ENCODE data around the gene ARID2.

The ARID2 gene

DNA sequence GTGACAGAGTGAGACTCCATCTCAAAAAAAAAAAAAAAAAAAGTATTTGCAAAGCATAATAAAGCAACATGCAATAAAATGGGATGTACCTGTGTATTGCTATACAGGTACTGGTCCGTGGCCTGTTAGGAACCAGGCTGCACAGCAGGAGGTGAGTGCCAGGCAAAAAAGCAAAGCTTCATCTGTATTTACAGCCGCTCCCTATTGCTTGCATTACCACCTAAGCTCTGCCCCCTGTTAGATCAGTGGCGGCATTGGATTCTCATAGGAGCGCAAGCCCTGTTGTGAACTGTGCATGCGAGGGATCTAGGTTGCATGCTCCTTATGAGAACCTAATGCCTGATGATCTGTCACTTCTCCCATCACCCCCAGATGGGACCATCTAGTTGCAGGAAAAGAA, 147.6 kb downstream of the ARID2 start:
- DNase-seq = no peak

DNA sequence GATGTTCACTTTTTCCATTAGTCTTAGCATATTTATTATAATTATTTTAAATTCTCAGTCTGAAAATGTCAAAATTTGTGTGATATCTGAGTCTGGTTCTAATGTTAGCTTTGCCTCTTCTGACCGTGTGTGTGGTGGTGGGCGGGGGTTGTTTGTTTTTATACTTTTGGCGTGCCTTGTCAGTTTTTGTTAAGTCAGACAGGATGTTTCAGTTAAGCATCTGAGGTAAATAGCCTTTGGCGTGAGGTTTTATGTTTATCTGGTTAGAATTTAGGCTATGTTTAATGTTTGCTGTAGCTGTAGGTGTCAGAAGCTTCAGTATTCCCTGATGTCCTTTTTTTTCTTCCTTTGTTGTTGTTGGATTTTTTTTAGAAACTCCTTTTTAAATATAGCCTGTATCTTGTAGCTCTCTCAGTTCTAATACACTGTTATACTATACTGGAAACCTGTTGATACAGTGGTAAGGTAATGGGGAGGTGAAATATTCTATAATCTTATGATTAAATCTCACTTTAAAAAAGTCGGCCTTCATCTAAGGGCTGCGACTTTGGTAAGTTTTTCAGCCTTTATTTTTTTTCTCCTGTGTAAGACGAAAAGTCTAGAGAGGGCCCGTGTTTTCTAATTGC, 149.2 kb downstream of the ARID2 start:
- no peak for DNase-seq

DNA sequence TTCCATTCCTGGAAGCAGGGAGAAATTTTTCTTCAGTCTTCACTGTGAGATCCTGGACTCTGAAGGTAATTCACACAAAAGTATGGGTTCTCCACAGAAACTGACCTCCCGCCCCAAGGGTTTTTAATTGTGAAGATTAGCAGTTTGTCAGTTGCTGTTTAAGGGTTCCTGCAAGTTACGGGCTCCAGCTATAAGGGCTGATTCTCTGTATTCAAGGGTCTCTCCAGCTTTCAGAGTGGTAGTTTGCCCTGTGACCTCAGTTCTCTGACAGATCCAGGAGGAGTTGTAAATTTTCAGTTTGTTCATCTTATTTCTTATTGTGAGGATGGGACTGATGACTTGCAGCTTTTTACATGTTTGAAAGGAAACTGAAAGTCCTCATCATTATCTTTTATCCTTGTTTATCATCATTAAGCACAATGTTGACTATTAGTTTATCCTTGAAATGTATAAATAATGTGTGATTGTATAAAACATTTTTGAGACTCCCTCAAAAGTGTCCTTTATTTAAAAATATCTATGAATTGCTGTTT, 149.9 kb downstream of the ARID2 start:
- no peak for DNase-seq

GRCh38 chr12:45880533-45880932, 151.0 kb downstream of the ARID2 start:
- DNase-seq = no peak

DNA sequence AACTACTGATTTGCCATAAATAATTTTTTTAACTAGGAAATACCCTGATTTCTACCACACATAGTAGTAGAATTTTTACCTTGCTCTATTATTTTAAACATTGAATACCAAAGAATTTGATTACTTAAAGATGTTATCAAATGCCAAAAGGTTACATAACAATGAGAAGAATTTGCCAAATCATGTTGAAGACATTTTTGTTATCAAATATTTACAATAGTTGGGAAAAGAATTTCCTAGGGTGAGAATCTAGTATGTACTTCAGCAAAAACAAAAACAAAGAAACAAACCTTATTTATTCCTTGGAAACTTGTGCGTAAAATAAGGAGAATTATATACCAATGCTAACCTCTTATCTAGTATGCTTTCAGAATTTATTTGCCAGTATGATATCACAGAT, 153.7 kb downstream of the ARID2 start:
- no peak for DNase-seq

DNA sequence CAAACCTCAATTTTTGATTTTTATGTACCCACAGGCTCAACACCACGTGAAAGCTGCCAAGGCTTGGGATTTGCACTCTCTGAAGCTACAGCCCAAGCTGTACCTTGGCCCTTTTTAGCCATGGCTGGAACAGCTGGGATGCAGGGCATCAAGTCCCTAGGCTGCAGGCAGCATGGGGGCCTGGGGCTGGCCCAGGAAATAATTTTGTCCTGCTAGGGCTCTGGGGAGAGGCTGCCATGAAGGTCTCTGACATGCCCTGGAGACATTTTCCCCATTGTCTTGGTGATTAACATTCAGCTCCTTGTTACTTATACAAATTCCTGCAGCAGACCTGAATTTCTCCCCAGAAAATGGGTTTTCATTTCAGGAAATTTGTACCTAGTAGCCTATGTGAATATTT, 157.2 kb downstream of the ARID2 start:
- no peak for DNase-seq

- DNase-seq = no peak
Measured at GRCh38 chr12:45887544-45887943, 158.0 kb downstream of the ARID2 start.

DNA sequence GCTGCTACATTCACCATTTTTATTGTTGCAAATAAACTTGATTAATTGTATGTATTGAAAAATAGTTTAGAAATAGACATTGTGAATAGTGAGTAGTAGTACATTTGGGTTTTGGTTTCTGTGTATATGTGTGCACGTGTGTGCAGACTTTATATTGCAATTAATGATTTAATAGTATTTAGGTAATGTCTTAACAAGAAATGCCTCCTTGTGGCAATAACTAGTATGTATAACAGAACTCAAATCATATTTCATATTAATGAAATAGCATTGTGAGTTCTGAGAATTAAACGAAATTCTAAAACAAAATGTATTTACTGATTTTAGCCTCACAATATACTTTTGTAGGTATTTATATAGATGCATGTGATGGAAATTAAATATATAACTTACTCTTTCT, 160.8 kb downstream of the ARID2 start:
- DNase-seq = no peak

- DNase-seq = no peak
Measured at GRCh38 chr12:45893240-45893639, 163.7 kb downstream of the ARID2 start.

- DNase-seq = no peak
Measured at GRCh38 chr12:45895961-45896360, 166.5 kb downstream of the ARID2 start.

DNA sequence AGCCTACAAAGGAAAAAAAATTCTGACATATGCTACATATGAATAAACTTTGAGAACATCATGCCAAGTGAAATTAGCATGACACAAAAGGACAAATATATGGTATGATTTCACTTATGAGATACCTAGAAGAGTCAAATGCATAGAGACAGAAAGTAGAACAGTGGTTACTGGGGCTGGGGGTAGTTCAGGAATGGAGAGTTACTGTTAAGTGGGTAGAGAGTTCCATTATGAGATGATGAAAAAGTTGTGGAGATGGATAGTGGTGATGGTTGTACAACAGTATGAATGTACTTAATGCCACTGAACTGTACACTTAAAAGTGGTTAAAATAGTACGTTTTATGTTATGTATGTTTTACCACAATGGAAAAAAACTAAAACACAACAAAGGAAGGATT, 168.6 kb downstream of the ARID2 start:
- no peak for DNase-seq

- DNase-seq = no peak
Measured at GRCh38 chr12:45907955-45908354, 178.4 kb downstream of the ARID2 start.

GRCh38 chr12:45909041-45909713, 179.7 kb downstream of the ARID2 start:
- no peak for DNase-seq

GRCh38 chr12:45912774-45913173, 183.3 kb downstream of the ARID2 start:
- DNase-seq = no peak

- no peak for DNase-seq
Measured at GRCh38 chr12:45913631-45914030, 184.1 kb downstream of the ARID2 start.

GRCh38 chr12:45914090-45914489, 184.6 kb downstream of the ARID2 start:
- DNase-seq = no peak

DNA sequence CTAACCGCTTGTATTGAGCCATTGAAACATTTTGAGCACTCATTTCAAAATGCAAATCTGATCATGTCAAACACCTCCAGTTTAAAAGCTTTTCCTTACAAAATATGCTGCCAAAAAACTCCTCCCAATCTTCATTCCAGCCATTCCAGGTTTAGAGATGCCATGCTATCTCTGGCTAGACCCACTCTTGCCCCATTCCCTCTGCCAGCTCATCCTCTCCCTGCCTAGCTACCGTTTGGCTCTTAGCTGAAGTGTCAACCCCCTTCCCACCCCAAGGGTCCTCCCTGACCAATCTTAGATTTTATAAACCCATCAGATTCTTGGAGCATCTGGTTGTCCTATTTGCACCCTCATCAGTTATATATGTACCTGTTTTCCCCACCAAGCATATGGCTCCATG, 185.9 kb downstream of the ARID2 start:
- DNase-seq = no peak

DNA sequence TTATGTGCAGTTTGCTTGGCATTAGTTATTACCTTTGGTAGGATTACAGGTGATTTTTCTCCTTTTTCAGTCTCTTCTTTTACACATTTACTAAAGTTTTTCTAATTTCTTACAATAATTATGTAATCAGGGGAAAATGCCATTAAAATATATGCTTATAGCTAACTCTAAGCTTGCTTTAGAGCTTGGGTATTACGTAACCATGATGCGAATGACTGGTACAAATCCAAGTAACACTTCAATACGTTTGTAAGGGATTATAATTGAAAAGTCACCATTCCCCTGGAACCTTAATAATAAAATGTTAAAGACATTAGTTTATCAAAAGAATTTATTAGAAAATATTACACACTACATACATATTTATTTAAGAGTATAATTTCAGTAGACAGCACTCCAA, 189.3 kb downstream of the ARID2 start:
- DNase-seq = no peak

GRCh38 chr12:45928309-45928708, 198.8 kb downstream of the ARID2 start:
- no peak for DNase-seq

GRCh38 chr12:45930369-45930768, 200.9 kb downstream of the ARID2 start:
- DNase-seq = no peak

DNA sequence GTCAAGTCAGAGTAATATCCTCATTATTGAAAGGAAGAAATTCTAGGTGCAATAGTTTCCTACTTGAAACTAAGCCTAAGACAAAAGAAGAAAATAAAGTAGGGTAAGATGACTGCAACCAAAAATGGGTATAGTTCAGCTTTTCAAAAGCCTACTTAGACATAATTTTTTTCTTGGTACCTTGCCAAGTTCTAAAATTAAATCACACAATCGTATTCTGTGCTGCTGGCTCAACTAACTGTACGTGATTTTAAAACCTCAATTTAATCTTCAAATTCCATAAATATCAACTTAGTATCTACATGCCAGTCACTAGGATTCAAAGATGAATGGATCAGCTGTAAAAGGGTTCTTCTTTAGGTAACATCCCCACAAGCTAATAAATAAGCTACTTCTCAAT, 204.0 kb downstream of the ARID2 start:
- DNase-seq = no peak

- no peak for DNase-seq
Measured at GRCh38 chr12:45934956-45935355, 205.4 kb downstream of the ARID2 start.

DNA sequence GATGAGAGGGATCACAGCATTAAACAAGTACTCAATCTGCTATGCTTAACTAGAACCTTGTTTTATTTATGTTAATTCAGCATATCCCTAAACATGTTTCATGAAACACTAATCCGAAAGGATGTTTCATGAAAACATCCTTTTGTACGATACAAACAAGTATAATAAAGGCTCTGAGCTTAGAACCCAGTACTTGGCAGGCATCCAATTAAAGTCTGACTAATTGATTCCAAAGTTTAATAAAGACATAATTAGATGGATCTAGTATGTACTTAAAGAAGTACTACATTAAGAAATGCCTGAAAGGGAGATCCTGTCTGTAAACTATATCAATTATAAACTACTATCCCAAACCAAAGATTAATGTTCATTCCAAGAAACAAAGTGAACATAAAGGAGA, 209.1 kb downstream of the ARID2 start:
- no peak for DNase-seq

DNA sequence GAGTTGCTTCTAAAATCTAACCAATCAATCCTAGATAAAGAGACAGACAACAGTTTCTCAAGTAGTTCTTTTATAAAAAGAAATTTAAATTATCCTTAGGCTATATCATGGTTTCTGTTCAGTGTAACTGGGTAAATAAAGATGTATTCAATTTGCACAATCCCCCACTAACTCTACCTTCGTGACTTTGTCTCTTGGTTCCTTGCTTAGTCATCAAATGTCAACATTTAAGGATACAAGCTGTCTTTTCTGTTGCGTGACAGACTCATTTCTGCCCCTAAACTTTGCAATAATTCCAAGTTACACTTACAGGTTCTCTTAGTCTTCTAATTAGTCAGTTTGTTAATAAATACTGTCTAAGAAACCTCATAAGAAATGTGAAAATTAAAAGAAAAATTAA, 210.3 kb downstream of the ARID2 start:
- DNase-seq = no peak

DNA sequence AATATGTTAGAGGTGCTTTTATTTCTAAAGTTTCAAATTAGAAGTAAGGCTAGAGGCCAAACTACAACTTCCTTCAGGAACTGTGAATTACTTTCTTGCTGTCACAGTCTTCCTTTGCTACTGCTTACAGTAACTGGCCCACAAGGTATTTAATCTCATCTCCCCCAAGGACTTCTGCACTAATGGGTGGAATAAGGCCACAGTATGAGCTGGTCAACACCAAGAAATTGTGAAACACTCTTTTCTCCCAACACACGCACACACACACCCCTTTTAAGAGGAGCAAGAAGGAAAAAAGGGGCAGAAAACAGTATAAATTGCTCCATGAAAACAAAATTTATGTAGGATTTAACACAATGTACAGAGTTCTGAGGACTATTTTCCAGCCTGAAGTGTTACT, 215.3 kb downstream of the ARID2 start:
- no peak for DNase-seq
